ENCODE measurements around the gene LRRC8E.
"Not testable (repeated sequence)": the region's sequence is repeated elsewhere in the genome, so short reads cannot be mapped to it uniquely, and the experiment has no call there.

The LRRC8E gene

GRCh38 chr19:7908742-7909461 lies 20.6 kb downstream of the LRRC8E start:
- DNase-seq (ENCODE audit: low read depth): no peak

GRCh38 chr19:7909471-7910067 lies 21.3 kb downstream of the LRRC8E start:
- no peak for DNase-seq (ENCODE audit: low read depth)

GRCh38 chr19:7910321-7911161 lies 22.2 kb downstream of the LRRC8E start:
- no peak for DNase-seq (ENCODE audit: low read depth)

DNA sequence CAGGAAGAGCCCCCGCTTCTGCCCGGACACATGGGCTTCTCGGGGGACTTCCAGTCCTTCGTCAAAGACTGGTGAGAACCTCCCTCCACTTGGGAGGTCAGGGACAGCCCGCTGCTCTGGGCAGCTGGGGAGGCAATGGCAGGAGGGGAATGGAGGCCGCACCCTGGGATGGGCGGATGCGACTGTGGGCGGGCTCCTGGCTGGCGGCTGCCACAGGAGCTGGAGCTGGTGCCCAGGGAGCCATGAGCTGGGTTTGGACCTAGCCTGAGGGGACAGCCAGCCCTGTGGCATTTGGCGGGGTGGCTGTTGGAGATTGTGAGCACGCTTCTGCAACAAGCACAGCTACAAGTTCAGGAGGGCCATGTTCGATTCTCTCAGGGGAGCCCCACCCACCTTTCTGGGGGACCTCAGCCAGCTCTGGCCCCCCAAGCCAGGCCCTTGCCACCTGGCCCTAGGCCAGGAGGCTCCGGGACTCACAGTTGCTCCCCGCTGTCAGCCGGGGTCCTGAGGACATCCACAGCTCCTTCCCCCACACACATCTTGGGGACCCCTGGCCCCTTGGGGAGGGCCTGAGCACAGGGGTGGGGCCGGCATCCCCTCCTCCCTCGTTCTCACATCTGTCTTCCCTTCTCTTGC lies 23.3 kb downstream of the LRRC8E start:
- no peak for DNase-seq (ENCODE audit: low read depth)

DNA sequence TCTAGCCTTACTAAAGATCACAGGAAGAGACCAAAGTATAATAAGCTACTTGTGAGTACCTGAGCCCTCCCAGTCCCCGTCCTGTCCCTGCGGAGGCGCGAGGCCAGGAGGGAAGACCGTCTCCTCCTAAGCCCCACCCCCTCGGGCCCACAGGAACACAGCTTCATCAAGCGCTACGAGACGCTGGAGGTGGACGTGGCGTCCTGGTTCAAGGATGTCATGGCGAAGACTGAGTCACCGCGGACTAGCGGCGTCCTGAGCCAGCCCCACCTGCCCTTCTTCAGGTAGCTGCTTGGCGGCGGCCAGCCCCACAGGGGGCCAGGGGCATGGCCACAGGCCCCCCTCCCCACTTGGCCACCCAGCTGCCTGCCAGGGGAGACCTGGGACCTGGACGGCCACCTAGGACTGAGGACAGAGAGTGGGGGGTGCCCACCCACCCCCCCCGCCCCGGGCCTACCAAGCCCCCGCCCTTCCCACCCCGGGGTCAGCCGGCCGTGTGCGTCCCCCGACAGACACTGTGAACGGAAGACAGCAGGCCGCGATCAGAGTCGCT lies 23.9 kb downstream of the LRRC8E start:
- DNase-seq (ENCODE audit: low read depth): no peak

DNA sequence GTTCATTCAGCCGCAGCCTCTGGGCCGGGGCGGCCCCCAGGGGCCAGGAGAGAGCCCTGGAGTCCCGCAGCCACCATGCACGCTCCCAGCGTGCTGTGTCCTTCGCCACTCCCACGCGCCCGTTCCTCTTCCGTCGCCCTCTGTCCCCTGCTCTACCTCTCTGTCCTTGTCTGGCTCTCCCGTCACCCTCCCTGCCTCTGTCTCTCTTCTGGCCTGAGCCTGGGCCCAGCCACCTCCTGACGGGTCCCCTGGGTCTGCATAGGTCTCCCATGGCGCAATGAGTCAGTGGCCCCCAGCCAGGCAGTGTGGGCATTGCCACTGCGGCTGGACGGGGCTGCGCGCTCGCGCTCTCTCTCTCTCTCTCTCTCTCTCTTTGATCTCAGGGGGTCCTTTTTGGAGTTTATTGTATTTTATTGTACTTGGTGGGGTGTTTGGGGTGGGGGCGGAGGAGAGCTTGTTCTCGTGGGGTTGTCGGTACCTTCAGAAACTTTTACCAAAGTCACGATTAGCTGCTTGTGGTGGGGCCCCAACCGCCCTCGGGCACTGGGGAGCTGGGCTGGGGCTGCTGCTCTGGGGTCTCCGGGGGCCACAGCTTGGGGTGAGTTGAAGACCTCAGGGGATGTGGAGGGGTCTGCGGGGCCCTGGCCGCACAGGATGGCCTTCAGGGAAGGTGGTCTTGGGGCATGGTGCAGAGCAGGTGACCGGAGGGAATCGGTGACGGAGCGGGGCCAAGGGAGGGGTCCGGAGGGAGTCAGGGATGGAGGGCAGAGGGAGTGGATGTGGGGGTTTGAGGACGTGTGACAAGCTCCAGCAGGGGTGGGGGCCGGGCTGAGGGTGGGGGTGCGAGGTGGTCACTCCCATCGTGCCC lies 24.6 kb downstream of the LRRC8E start:
- DNase-seq (ENCODE audit: low read depth): no peak

GRCh38 chr19:7913652-7914051 lies 25.3 kb downstream of the LRRC8E start:
- DNase-seq (ENCODE audit: low read depth): no peak

DNA sequence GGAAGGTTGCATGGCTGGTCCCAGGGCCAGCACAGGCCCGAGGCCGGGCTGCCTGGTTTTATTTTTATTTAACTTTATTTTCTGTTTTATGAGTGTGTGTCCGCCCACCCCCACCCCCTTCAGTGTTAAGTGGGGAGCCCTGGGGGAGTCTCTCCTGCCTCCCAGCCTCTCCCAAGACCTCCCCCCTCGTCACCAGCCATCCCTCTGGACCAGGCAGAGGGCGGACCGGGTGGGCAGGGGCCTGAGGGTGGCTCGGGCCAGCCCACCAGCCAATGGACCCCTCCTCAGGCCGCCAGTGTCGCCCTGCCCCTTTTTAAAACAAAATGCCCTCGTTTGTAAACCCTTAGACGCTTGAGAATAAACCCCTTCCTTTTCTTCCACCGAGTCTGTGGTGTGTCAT lies 25.8 kb downstream of the LRRC8E start:
- no peak for DNase-seq (ENCODE audit: low read depth)

GRCh38 chr19:7914598-7915045 lies 26.3 kb downstream of the LRRC8E start, which contains the start of gene TGFBR3L:
TSS of gene TGFBR3L (plus strand) at chr19:7914830.
- DNase-seq (ENCODE audit: low read depth): no peak

DNA sequence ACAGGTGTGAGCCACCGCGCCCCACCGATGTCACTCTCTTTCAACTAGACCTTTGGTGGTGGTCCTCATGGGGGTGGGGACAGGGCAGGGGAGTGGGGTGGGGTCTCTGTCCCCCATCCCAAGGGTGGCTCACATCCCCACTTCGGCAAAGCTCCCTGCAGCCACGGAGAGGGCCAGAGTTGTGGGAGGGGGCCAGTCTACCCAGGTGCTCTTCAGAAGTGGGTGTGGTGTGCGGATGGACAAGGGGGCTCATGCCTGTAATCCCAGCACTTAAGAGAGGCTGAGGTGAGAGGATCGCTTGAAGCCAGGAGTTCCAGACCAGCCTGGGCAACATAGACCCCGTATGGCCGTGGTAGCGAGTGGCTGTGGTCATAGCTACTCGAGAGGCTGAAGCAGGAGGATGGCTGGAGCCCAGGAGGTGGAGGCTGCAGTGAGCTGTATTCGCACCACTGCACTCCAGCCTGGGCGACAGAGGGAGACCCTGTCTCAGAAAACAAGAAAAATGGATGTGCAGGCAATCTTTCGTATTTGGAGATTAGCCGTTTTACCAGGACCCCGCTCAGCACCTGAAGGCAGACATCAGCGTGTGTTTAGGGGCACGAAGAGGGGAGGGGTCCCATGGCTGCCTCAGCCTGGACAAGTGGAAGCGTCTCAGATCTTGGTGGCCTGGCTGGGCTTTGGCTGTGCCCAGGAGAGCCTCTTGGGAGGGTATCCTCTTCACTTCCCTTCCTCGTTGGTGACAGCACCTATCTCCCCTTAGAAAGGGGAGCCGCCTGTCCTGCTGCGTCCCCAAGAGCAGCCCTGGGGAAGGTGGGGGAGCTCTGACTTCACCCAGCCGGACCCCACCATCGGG lies 27.2 kb downstream of the LRRC8E start:
- DNase-seq (ENCODE audit: low read depth): no peak

GRCh38 chr19:7916103-7916954 lies 28.0 kb downstream of the LRRC8E start:
- no peak for DNase-seq (ENCODE audit: low read depth)

DNA sequence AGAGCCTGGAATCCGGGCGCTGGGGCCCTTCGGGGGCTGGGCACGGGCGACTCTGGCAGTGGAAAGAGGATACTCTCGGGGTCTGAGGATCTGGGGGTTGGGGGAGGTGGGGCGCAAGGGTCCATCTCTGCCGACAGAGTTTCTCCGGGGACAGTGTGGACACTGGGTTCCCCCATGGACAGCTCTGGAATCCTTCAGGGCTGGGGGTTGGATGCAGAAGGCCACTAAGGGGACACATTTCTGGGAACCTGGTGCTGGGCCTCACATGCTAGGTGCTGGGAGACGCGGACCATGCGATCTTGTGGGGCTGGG lies 28.6 kb downstream of the LRRC8E start:
- no peak for DNase-seq (ENCODE audit: low read depth)

DNA sequence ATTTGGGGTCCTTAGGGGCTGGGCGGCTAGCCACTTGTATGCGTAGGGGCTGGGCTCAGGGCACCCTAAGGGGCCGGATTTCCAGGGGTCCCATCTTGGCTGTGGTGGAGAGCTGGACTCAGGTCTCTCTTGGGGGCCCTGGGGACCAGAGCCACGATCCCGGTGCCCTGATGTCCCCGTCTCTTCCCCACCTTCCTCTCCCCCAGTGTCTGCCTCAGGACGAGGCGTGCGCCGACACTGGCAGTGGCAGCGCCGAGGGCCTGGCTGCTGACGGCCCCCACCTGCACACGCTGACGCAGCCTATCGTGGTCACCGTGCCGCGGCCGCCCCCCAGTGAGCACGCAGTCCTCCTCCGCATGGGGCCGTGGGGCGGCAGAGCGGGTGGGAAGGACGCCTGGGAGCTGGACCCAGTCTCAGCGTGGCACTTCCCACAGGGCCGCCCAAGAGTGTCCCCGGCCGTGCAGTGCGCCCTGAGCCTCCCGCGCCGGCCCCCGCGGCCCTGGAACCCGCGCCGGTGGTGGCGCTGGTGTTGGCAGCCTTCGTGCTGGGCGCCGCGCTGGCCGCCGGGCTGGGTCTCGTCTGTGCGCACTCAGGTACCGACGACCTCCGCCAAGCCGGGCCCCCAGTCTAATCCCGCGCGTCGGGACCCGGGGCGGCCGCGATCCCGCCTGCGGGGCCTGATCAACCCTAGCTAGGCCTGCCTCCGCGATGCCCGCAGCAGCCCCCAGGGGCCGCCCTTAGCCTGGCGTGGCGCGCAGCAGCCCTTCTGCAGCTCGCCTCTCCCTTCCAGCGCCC lies 29.2 kb downstream of the LRRC8E start:
- peak; percentile 39 for DNase-seq (ENCODE audit: low read depth)

- DNase-seq (ENCODE audit: low read depth): not testable (repeated sequence)
These were observed 29.8 kb downstream of the LRRC8E start for GRCh38 chr19:7918062-7918614.

- DNase-seq (ENCODE audit: low read depth): no peak
These were observed 30.5 kb downstream of the LRRC8E start for GRCh38 chr19:7918615-7919421.

DNA sequence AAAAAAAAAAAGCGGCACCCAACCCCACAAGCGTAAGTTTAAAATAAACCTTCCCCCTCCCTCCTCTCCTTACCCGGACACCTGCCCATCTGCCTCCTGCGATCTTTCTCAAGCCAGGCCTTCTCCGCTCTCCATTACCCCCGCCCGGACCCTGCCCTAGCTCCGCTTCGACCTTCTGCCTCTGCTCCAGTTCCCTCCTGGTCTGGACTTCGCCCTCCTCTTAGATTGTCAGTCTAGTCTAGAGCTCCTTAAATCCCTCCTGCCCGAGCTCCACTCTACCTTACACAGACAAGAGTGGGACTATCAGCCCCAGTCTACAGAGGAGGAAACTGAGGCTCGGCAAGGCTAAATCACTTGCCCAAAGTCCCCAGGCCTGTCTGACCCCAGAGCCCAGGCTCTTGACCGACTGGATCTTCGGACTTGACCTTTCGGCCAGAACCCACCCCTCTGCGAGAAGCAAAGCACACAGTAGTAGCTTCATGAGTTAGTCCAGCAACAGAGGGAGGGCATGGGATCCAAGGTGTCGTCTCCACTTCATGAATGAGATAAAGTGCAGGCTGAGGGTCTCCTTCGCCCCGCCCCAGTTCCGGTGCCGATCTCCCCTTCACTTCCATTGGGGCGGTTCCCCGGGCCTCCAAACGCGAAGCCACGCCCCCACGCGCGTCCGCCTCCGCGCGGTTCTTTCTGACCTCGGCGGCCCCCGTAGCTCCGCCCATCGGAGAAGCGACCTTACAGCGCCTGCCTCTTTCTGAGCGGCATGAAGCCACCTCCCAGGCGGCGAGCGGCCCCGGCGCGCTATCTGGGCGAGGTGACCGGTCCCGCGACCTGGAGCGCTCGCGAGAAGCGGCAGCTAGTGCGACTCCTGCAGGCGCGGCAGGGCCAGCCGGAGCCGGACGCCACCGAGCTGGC lies 31.6 kb downstream of the LRRC8E start, which contains the start of gene SNAPC2:
Gene SNAPC2 (plus strand): TSS at position 729 of the 909 bp plus-strand sequence. CDS start 29 bp downstream, at position 758.
- DNase-seq (ENCODE audit: low read depth): peak; percentile 94
